Astrocyte (in vitro differentiated cells and primary cell): ENCODE measurements around the gene PLXDC1. TPM values are rescaled to one million over a fixed set of nuclear protein-coding genes. Genes with fewer than 3 reads are reported as not detected.

ENCODE experiments used
- DNase-seq: peaks from one replicate; pipeline ENCODE4 v3.0.0-alpha.2; 2010; ENCODE audit warnings: low read depth
- FAIRE-seq: peaks from 2 replicates; lab custom pipeline; 2011; peaks lifted over from hg19 to GRCh38; lab: Jason Lieb, UNC
- H2AFZ ChIP-seq: 2 replicates; pipeline ENCODE4 v1.6.0; 2012; ENCODE audit warnings: low read depth, low read length, inconsistent platforms
- H3K27ac ChIP-seq: 2 replicates; pipeline ENCODE4 v1.5.1; 2011; ENCODE audit warnings: low read depth, low read length, inconsistent platforms
- H3K27me3 ChIP-seq: 2 replicates; pipeline ENCODE4 v1.6.0; 2011; ENCODE audit warnings: low read length, inconsistent platforms; ENCODE audit not compliant: insufficient read depth
- H3K36me3 ChIP-seq: 2 replicates; pipeline ENCODE4 v1.5.1; 2011; ENCODE audit warnings: low read length, inconsistent platforms; ENCODE audit not compliant: insufficient read depth
- H3K4me1 ChIP-seq: 2 replicates; pipeline ENCODE4 v1.5.1; 2011; ENCODE audit warnings: low read length, inconsistent platforms; ENCODE audit not compliant: insufficient read depth
- H3K4me2 ChIP-seq: 2 replicates; pipeline ENCODE4 v1.6.0; 2012; ENCODE audit warnings: low read length, inconsistent platforms
- H3K4me3 ChIP-seq: 2 replicates; pipeline ENCODE4 v1.5.1; 2011; ENCODE audit warnings: low read depth, mild to moderate bottlenecking, low read length, inconsistent platforms; ENCODE audit not compliant: insufficient read depth
- H3K79me2 ChIP-seq: 2 replicates; pipeline ENCODE4 v1.6.0; 2012; ENCODE audit warnings: mild to moderate bottlenecking, low read length, inconsistent platforms; ENCODE audit not compliant: insufficient read depth
- H3K9ac ChIP-seq: 2 replicates; pipeline ENCODE4 v1.6.0; 2012; ENCODE audit warnings: mild to moderate bottlenecking, low read length, inconsistent platforms
- H3K9me3 ChIP-seq: 2 replicates; pipeline ENCODE4 v1.5.1; 2012; ENCODE audit warnings: low read depth, mild to moderate bottlenecking, low read length, inconsistent platforms; ENCODE audit not compliant: insufficient read depth
- H4K20me1 ChIP-seq: 2 replicates; pipeline ENCODE4 v1.6.0; 2012; ENCODE audit warnings: low read length, inconsistent platforms; ENCODE audit not compliant: insufficient read depth
- H3K27ac Mint-ChIP-seq: one replicate; pipeline ENCODE4 v1.8.0; 2021; ENCODE audit warnings: mild to moderate bottlenecking, mixed read lengths; ENCODE audit not compliant: unreplicated experiment
- H3K27me3 Mint-ChIP-seq: one replicate; pipeline ENCODE4 v1.8.0; 2021; ENCODE audit warnings: low read depth, mixed read lengths; ENCODE audit not compliant: unreplicated experiment
- H3K36me3 Mint-ChIP-seq: one replicate; pipeline ENCODE4 v1.8.0; 2021; ENCODE audit warnings: low read depth, mixed read lengths; ENCODE audit not compliant: unreplicated experiment
- H3K4me1 Mint-ChIP-seq: one replicate; pipeline ENCODE4 v1.8.0; 2021; ENCODE audit warnings: low read depth, mixed read lengths; ENCODE audit not compliant: unreplicated experiment
- H3K4me3 Mint-ChIP-seq: one replicate; pipeline ENCODE4 v1.8.0; 2021; ENCODE audit warnings: mild to moderate bottlenecking, moderate library complexity, mixed read lengths; ENCODE audit not compliant: unreplicated experiment
- H3K9me3 Mint-ChIP-seq: one replicate; pipeline ENCODE4 v1.8.0; 2021; ENCODE audit warnings: mild to moderate bottlenecking, mixed read lengths; ENCODE audit not compliant: unreplicated experiment
- CTCF ChIP-seq: IDR thresholded peaks from 2 replicates; pipeline ENCODE4 v1.5.1; 2011; ENCODE audit warnings: low read depth, mild to moderate bottlenecking, inconsistent platforms, low read length, moderate library complexity; ENCODE audit not compliant: insufficient read depth
- EZH2 ChIP-seq: IDR thresholded peaks from 2 replicates; pipeline ENCODE4 v1.6.1; 2012; ENCODE audit warnings: mild to moderate bottlenecking, low read length, inconsistent platforms; ENCODE audit not compliant: insufficient read depth
- total RNA-seq: library from RNA; stranded (reverse); gene quantifications from 2 replicates; pipeline ENCODE4 v1.2.1, GENCODE V29; 2021

PLXDC1 gene
- total RNA-seq, 1 donor from 2014 or later: 8.9 TPM

- Mint-ChIP-seq H3K4me1 (peaks cover 11% of the 10 kb centered on the region), H3K27me3 (peaks cover 35% of the 10 kb centered on the region), H3K9me3 (no peaks in the 10 kb centered on the region), H3K4me3 (no peak overlapping the region), H3K36me3 (peaks cover 3% of the 10 kb centered on the region), H3K27ac (no peak overlapping the region)
- Histone ChIP-seq H3K9ac (no peak overlapping the region), H3K36me3 (no peaks in the 10 kb centered on the region), H3K4me1 (peaks cover 4% of the 10 kb centered on the region), H4K20me1 (no peaks in the 10 kb centered on the region), H3K4me2 (no peak overlapping the region), H2AFZ (no peak overlapping the region), H3K27me3 (peaks cover 18% of the 10 kb centered on the region), H3K27ac (no peak overlapping the region), H3K79me2 (no peaks in the 10 kb centered on the region), H3K9me3 (no peaks in the 10 kb centered on the region), H3K4me3 (no peak overlapping the region)
- DNase-seq (no peak), FAIRE-seq (no peak)
- no peak for TF ChIP-seq CTCF
- no peak for TF ChIP-seq EZH2
These were observed 45.7 kb downstream of the PLXDC1 start for GRCh38 chr17:39105705-39106104.

GRCh38 chr17:39104657-39105056 is 46.8 kb downstream of the PLXDC1 start:
- H3K79me2 ChIP-seq: no peaks in the 10 kb centered on the region
- H3K4me2 ChIP-seq: no peak overlapping the region
- H3K27me3 ChIP-seq: peaks cover 16% of the 10 kb centered on the region
- no peaks in the 10 kb centered on the region for H3K9me3 ChIP-seq
- Mint-ChIP-seq H3K27ac (peak overlapping the region; percentile 14), H3K9me3 (no peaks in the 10 kb centered on the region), H3K4me1 (peaks cover 11% of the 10 kb centered on the region), H3K36me3 (peaks cover 2% of the 10 kb centered on the region), H3K27me3 (peaks cover 29% of the 10 kb centered on the region), H3K4me3 (no peak overlapping the region)
- H3K27ac ChIP-seq: no peak overlapping the region
- TF ChIP-seq CTCF (no peak), EZH2 (no peak)
- H3K9ac ChIP-seq: no peak overlapping the region
- no peaks in the 10 kb centered on the region for H4K20me1 ChIP-seq
- peaks cover 6% of the 10 kb centered on the region for H3K4me1 ChIP-seq
- H2AFZ ChIP-seq: no peak overlapping the region
- no peaks in the 10 kb centered on the region for H3K36me3 ChIP-seq
- H3K4me3 ChIP-seq: no peak overlapping the region
- DNase-seq (no peak), FAIRE-seq (no peak)

GRCh38 chr17:39104046-39104445 is 47.4 kb downstream of the PLXDC1 start:
- no peak overlapping the region for H3K4me3 Mint-ChIP-seq
- H3K36me3 Mint-ChIP-seq: peaks cover 4% of the 10 kb centered on the region
- H3K27me3 ChIP-seq: peaks cover 22% of the 10 kb centered on the region
- H3K27me3 Mint-ChIP-seq: peaks cover 31% of the 10 kb centered on the region
- H3K79me2 ChIP-seq: no peaks in the 10 kb centered on the region
- FAIRE-seq (no peak), DNase-seq (peak; percentile 63)
- H3K4me2 ChIP-seq: no peak overlapping the region
- no peak overlapping the region for H3K9ac ChIP-seq
- no peaks in the 10 kb centered on the region for H4K20me1 ChIP-seq
- no peak overlapping the region for H2AFZ ChIP-seq
- peaks cover 11% of the 10 kb centered on the region for H3K4me1 Mint-ChIP-seq
- H3K4me1 ChIP-seq: peaks cover 9% of the 10 kb centered on the region
- TF ChIP-seq CTCF (no peak), EZH2 (no peak)
- no peaks in the 10 kb centered on the region for H3K9me3 ChIP-seq
- H3K4me3 ChIP-seq: no peak overlapping the region
- H3K27ac ChIP-seq: no peak overlapping the region
- no peaks in the 10 kb centered on the region for H3K36me3 ChIP-seq
- H3K27ac Mint-ChIP-seq: peak overlapping the region; percentile 41
- H3K9me3 Mint-ChIP-seq: no peaks in the 10 kb centered on the region
